Smooth muscle cell (in vitro differentiated cells): ENCODE results near the gene PDP2. TPM values are rescaled to one million over a fixed set of nuclear protein-coding genes. Genes with fewer than 3 reads are reported as not detected.

Experiments used
- DNase-seq: peaks from one replicate; lab custom pipeline; 2025; ENCODE audit not compliant: unreplicated experiment; lab: John Stamatoyannopoulos, UW
- H2AFZ ChIP-seq: fragments of 200-600 bp; sonication (generic); 2 replicates; pipeline ENCODE4 v1.6.0; 2016; ENCODE audit warnings: antibody characterized with exemption, low read depth, mild to moderate bottlenecking
- H3F3A ChIP-seq: fragments of 200-600 bp; sonication (generic); 2 replicates; pipeline ENCODE4 v1.6.0; 2017; ENCODE audit warnings: antibody characterized with exemption, low read depth
- H3K27ac ChIP-seq: fragments of 200-600 bp; sonication (generic); 2 replicates; pipeline ENCODE4 v1.5.1; 2016; ENCODE audit warnings: low read depth, mild to moderate bottlenecking
- H3K27me3 ChIP-seq: fragments of 200-600 bp; sonication (generic); 2 replicates; pipeline ENCODE4 v1.6.1; 2016; ENCODE audit warnings: low read depth, mild to moderate bottlenecking
- H3K36me3 ChIP-seq: fragments of 200-600 bp; sonication (generic); 2 replicates; pipeline ENCODE4 v1.5.1; 2016; ENCODE audit warnings: low read depth
- H3K4me1 ChIP-seq: fragments of 200-600 bp; sonication (generic); 2 replicates; pipeline ENCODE4 v1.5.1; 2016; ENCODE audit warnings: low read depth
- H3K4me2 ChIP-seq: fragments of 200-600 bp; sonication (generic); 2 replicates; pipeline ENCODE4 v1.6.0; 2016; ENCODE audit warnings: mild to moderate bottlenecking
- H3K4me3 ChIP-seq: fragments of 200-600 bp; sonication (generic); 2 replicates; pipeline ENCODE4 v1.5.1; 2016; ENCODE audit warnings: mild to moderate bottlenecking
- H3K79me2 ChIP-seq: fragments of 200-600 bp; sonication (generic); 2 replicates; pipeline ENCODE4 v1.6.0; 2016; ENCODE audit warnings: low read depth, mild to moderate bottlenecking
- H3K9ac ChIP-seq: fragments of 200-600 bp; sonication (generic); 2 replicates; pipeline ENCODE4 v1.6.0; 2016; ENCODE audit warnings: low read depth
- H3K9me3 ChIP-seq: fragments of 200-600 bp; sonication (generic); replicated peaks from 2 replicates; pipeline ENCODE4 v1.5.1; 2016; ENCODE audit warnings: low read depth
- H4K20me1 ChIP-seq: fragments of 200-600 bp; sonication (generic); 2 replicates; pipeline ENCODE4 v1.6.0; 2016; ENCODE audit warnings: low read depth
- CTCF ChIP-seq: fragments of 200-600 bp; sonication (generic); IDR thresholded peaks from 2 replicates; pipeline ENCODE4 v1.5.1; 2017; ENCODE audit warnings: borderline replicate concordance, mild to moderate bottlenecking, antibody characterized with exemption; ENCODE audit not compliant: insufficient read depth, poor library complexity, severe bottlenecking
- WGBS: methylation state at CpG from one replicate; pipeline ENCODE4 v1.1.7; 2016; ENCODE audit warnings: low lambda C conversion rate; 5-methylcytosine and 5-hydroxymethylcytosine counted together
- polyA plus RNA-seq: library from polyadenylated mRNA; unstranded; fragments of >200 nt; fragmentation: Nextera tagmentation; extraction: Ambion mirVana; gene quantifications from 2 replicates; pipeline ENCODE4 v1.2.1, GENCODE V29; 2016
- total RNA-seq: library from RNA; depleted of rRNA; stranded (reverse); fragments of >200 nt; gene quantifications from 2 replicates; pipeline ENCODE4 v1.2.3, GENCODE V29; 2014

The PDP2 gene
- total and polyA plus RNA-seq, 2 experiments from 2014 or later, result 1.1 to 5.7 TPM

GRCh38 chr16:66923866-66924265 is 43.6 kb downstream of the PDP2 start:
- no peak for TF ChIP-seq CTCF
- Histone ChIP-seq H3K27me3 (peaks cover 25% of the 10 kb centered on the region), H3K4me2 (no peak overlapping the region), H3K9ac (no peak overlapping the region), H4K20me1 (no peaks in the 10 kb centered on the region), H2AFZ (no peak overlapping the region), H3F3A (peaks cover 4% of the 10 kb centered on the region), H3K36me3 (no peaks in the 10 kb centered on the region), H3K9me3 (no peaks in the 10 kb centered on the region), H3K27ac (no peak overlapping the region), H3K79me2 (no peaks in the 10 kb centered on the region), H3K4me3 (no peak overlapping the region), H3K4me1 (peaks cover 6% of the 10 kb centered on the region)
- WGBS, result 92% methylated on average over 3 of the region's 3 CpGs
- no peak for DNase-seq

- H3K4me3 ChIP-seq, result peak overlapping the region; percentile 47
- peak overlapping the region; percentile 82 for H3K4me2 ChIP-seq
- peaks cover 25% of the 10 kb centered on the region for H3K27me3 ChIP-seq
- peaks cover 6% of the 10 kb centered on the region for H3K4me1 ChIP-seq
- no peaks in the 10 kb centered on the region for H3K9me3 ChIP-seq
- no peaks in the 10 kb centered on the region for H4K20me1 ChIP-seq
- H3K36me3 ChIP-seq, result no peaks in the 10 kb centered on the region
- WGBS, result 21% methylated on average over 30 of the region's 72 CpGs
- peak; percentile 38 for TF ChIP-seq CTCF
- H3K9ac ChIP-seq, result no peak overlapping the region
- H3K27ac ChIP-seq, result no peak overlapping the region
- H2AFZ ChIP-seq, result no peak overlapping the region
- no peak for DNase-seq
- no peaks in the 10 kb centered on the region for H3K79me2 ChIP-seq
- peaks cover 4% of the 10 kb centered on the region for H3F3A ChIP-seq
These were observed 44.4 kb downstream of the PDP2 start for GRCh38 chr16:66924527-66925321.

GRCh38 chr16:66925322-66925840 is 45.1 kb downstream of the PDP2 start, which contains the start of gene RRAD:
RRAD (minus strand) TSS chr16:66925535; CDS start chr16:66925179, 356 bp downstream.
- H3K9ac ChIP-seq, result peak within 1 kb of the TSS; percentile 82

More at GRCh38 chr16:66925322-66925840, 45.1 kb downstream of the PDP2 start, which contains the start of gene RRAD:
- Histone ChIP-seq H3K4me1 (peaks cover 6% of the 10 kb centered on the region), H3K4me2 (peak within 1 kb of the TSS; percentile 82), H3K4me3 (peak within 1 kb of the TSS; percentile 47), H3K27me3 (peaks cover 25% of the 10 kb centered on the region), H3K9me3 (no peaks in the 10 kb centered on the region), H3K36me3 (no peaks in the 10 kb centered on the region), H3K27ac (peak within 1 kb of the TSS; percentile 86), H3F3A (peaks cover 4% of the 10 kb centered on the region), H4K20me1 (no peaks in the 10 kb centered on the region), H2AFZ (no peak within 1 kb of the TSS), H3K79me2 (no peaks in the 10 kb centered on the region)
- no peak for TF ChIP-seq CTCF
- WGBS, result 14% methylated on average over 15 of the region's 42 CpGs
- DNase-seq, result peak; percentile 36
